ENCODE measurements around the gene MID2. TPM values are rescaled to one million over a fixed set of nuclear protein-coding genes. Genes with fewer than 3 reads are reported as not detected.

Gene MID2
- total RNA-seq, 2 donors from 2014 or later = 4.8 to 10.8 TPM

GRCh38 chrX:107826238-107827029 lies 768 bp downstream of the MID2 start:
- TF ChIP-seq CTCF (IDR thresholded peaks at IDR 0.05) = no peak
- Histone ChIP-seq H3K4me3 (peak overlapping the region; percentile 39 to 50), H3K9me3 (no peaks in the 10 kb centered on the region), H3K4me1 (no peaks in the 10 kb centered on the region), H3K27me3 (no peaks in the 10 kb centered on the region), H3K27ac (peak overlapping the region; percentile 76 to 82), H3K36me3 (no peaks in the 10 kb centered on the region)
- DNase-seq (ENCODE audit: low spot score) = no peak

- no peaks in the 10 kb centered on the region for H3K9me3 ChIP-seq
- H3K27ac ChIP-seq = peak overlapping the region; percentile 76 to 82
- no peak for DNase-seq (ENCODE audit: low spot score)
- no peaks in the 10 kb centered on the region for H3K36me3 ChIP-seq
- peak overlapping the region; percentile 39 to 50 for H3K4me3 ChIP-seq
- no peaks in the 10 kb centered on the region for H3K27me3 ChIP-seq
- TF ChIP-seq CTCF (IDR thresholded peaks at IDR 0.05) = no peak
- no peaks in the 10 kb centered on the region for H3K4me1 ChIP-seq
Measured at GRCh38 chrX:107827030-107827831, 1.6 kb downstream of the MID2 start.

GRCh38 chrX:107827852-107828251 lies 2.2 kb downstream of the MID2 start:
- H3K4me3 ChIP-seq = no peak overlapping the region
- H3K36me3 ChIP-seq = no peaks in the 10 kb centered on the region
- no peak for TF ChIP-seq CTCF (IDR thresholded peaks at IDR 0.05)
- H3K27ac ChIP-seq = no peak overlapping the region
- no peak for DNase-seq (ENCODE audit: low spot score)
- H3K4me1 ChIP-seq = no peaks in the 10 kb centered on the region
- no peaks in the 10 kb centered on the region for H3K27me3 ChIP-seq
- H3K9me3 ChIP-seq = no peaks in the 10 kb centered on the region

- no peak overlapping the region for H3K27ac ChIP-seq
Measured at GRCh38 chrX:107829878-107830277, 4.2 kb downstream of the MID2 start.

GRCh38 chrX:107831071-107831730 lies 5.5 kb downstream of the MID2 start:
- Histone ChIP-seq H3K27me3 (no peaks in the 10 kb centered on the region), H3K9me3 (no peaks in the 10 kb centered on the region), H3K36me3 (no peaks in the 10 kb centered on the region), H3K4me3 (no peak overlapping the region), H3K4me1 (no peaks in the 10 kb centered on the region), H3K27ac (no peak overlapping the region)
- DNase-seq (ENCODE audit: low spot score) = no peak
- TF ChIP-seq CTCF (IDR thresholded peaks at IDR 0.05) = no peak

More at GRCh38 chrX:107829878-107830277, 4.2 kb downstream of the MID2 start:
- Histone ChIP-seq H3K9me3 (no peaks in the 10 kb centered on the region), H3K27me3 (no peaks in the 10 kb centered on the region), H3K36me3 (no peaks in the 10 kb centered on the region), H3K4me1 (no peaks in the 10 kb centered on the region), H3K4me3 (no peak overlapping the region)
- no peak for TF ChIP-seq CTCF (IDR thresholded peaks at IDR 0.05)
- no peak for DNase-seq (ENCODE audit: low spot score)
